Choroid plexus epithelial cell (primary cell): Measurements from ENCODE around the gene TNIP3.

Experiments used
- DNase-seq: peaks from one replicate; pipeline ENCODE4 v3.0.0-alpha.2; 2010; ENCODE audit warnings: low read depth
- H3K4me3 ChIP-seq: 2 replicates; pipeline ENCODE4 v1.5.1; 2011; ENCODE audit warnings: low read depth, mild to moderate bottlenecking, control low read depth, low read length, moderate library complexity
- TF ChIP-seq, protein P1 (sequence below): conservative IDR thresholded peaks from 2 replicates; pipeline ENCODE4 v1.5.1; 2011; ENCODE audit warnings: low read depth, mild to moderate bottlenecking, control low read depth, inconsistent platforms, low read length, moderate library complexity

TNIP3 gene

DNA sequence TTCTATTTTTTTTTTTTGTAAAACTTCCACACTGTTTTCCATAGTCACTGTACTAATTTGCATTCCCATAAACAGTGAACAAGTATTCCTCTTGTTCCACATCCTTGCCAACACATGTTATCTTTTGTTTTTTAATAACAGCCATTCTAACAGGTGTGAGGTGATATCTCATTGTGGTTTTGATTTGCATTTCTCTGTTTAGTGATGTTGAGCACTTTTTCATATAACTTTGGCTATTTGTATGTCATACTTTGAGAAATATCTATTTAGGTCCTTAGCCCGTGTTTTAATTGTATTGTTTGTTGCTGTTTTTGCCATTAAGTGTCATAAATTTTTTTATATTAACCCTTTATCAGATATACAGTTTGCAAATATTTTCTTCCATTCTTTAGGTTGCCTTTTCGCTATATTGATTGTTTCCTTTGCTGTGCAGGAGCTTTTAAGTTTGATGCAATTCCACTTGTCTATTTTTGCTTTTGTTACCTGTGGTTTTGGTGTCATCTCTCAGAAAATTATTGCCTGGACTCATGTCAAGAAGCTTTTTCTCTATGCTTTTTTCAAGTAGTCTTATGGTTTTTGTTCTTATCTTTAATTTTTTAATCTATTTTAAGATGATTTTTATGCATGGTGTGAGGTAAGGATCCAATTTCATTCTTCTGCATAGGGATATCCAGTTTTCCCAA, 63.9 kb downstream of the TNIP3 start:
- DNase-seq = no peak
- TF ChIP-seq, protein P1, sequence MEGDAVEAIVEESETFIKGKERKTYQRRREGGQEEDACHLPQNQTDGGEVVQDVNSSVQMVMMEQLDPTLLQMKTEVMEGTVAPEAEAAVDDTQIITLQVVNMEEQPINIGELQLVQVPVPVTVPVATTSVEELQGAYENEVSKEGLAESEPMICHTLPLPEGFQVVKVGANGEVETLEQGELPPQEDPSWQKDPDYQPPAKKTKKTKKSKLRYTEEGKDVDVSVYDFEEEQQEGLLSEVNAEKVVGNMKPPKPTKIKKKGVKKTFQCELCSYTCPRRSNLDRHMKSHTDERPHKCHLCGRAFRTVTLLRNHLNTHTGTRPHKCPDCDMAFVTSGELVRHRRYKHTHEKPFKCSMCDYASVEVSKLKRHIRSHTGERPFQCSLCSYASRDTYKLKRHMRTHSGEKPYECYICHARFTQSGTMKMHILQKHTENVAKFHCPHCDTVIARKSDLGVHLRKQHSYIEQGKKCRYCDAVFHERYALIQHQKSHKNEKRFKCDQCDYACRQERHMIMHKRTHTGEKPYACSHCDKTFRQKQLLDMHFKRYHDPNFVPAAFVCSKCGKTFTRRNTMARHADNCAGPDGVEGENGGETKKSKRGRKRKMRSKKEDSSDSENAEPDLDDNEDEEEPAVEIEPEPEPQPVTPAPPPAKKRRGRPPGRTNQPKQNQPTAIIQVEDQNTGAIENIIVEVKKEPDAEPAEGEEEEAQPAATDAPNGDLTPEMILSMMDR = no peak
- H3K4me3 ChIP-seq = no peak overlapping the region

DNA sequence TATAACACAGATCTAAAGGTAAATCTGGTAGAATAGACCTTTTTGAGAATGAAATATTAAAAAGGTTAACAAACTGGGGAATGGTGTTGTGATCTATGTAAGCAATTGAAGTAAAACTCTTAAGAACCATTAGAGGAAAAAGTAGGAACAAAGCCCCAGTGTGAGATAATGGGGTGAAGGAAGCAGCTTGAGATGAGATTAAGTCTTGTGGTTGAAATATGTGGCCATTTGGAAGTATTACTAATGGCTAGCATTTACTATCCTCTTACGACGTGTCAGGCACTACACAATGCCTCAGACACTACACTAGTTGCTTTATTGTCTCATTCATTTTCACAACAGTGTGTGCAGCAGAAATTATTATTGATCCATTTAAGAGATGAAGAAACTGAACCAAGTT, 65.9 kb downstream of the TNIP3 start:
- DNase-seq = no peak
- no peak overlapping the region for H3K4me3 ChIP-seq
- TF ChIP-seq, protein P1 = no peak

DNA sequence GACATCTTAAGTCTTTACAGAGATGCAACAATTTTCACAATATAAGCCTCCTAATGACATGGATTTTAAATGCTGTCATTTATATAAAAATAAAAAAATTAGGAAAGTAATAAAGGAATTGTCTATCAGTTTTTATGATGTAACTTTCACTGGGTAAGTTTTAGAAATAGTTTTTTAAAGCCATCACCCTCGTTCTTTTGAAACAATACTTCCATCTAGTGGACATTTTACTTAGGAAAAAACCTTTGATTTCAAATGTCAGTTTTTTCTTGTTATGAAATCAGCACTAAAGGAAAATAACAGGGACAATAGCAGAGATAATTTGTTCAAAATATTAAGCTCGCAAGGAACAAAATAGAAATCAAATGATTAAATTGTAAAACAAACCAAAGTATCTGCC, 67.5 kb downstream of the TNIP3 start:
- no peak overlapping the region for H3K4me3 ChIP-seq
- peak; percentile 66 for DNase-seq
- TF ChIP-seq, protein P1 = peak; percentile 53

DNA sequence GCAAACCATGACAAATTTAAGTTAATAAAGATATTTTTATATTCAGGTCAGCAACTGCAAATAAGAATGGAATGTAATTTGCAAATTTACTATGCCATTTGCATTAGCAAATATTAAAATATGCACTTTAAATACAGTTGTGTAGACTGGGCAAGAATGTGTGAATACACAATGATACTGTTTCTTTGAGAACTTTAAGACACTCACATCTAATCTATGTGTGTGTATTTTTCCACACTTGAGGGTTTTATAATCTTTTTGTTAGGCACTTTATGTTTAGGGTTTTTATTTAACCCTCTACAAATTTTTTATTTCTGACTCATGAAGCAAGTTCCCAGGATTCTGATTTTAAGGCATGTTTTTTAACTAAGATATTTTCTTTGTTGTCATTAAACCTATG, 67.9 kb downstream of the TNIP3 start:
- no peak overlapping the region for H3K4me3 ChIP-seq
- TF ChIP-seq, protein P1 = no peak
- DNase-seq = no peak

DNA sequence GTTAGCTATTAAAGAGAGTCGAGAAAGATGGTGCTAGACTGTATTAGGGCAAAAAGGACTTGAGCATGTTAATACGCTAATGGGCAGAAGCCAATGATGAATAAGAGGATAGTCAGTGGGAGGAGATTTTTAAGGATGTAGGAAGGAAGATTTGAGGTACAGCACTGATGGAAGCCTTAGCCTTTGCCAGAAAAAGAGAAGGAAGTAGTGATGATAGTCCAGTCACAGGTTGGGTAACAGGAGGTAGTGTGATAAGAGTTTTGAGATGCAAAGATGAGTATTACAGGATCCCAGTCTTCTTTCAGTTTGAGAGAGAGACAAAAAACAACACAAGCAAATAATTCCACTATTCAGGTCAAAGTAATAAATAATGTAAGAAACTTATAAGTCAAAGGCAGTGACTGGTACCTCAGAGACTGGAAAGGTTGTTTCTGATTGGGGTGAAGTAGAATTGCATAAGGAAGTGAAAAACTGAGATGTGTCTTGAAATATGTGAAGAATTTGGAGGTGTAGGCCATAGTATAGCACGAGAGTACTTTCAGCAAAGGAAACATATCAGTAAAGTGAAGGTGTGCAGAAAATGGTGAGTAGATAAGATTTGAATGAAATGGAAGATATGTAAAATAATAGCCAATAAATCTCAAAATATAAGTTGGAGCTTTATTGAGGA, 69.7 kb downstream of the TNIP3 start:
- TF ChIP-seq, protein P1 = no peak
- DNase-seq = no peak
- H3K4me3 ChIP-seq = no peak overlapping the region

DNA sequence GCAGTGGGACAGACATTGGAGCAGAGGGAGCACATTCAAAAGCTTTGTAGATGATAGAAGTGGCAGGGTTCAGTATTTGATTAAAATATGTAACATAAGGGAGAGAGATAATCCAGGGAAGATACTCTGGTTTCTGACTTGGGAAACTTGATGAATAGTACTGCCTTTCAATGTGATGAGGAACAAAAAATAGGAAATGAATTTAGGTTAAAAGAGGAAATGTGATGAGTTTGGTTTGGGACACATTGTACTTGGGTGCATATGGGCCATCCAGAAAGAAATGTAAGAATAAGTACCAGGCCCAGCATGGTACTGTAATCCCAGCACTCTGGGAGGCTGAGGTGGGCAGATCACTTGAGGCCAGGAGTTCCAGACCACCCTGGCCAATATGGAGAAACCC, 70.9 kb downstream of the TNIP3 start:
- TF ChIP-seq, protein P1 = no peak
- no peak overlapping the region for H3K4me3 ChIP-seq
- no peak for DNase-seq

DNA sequence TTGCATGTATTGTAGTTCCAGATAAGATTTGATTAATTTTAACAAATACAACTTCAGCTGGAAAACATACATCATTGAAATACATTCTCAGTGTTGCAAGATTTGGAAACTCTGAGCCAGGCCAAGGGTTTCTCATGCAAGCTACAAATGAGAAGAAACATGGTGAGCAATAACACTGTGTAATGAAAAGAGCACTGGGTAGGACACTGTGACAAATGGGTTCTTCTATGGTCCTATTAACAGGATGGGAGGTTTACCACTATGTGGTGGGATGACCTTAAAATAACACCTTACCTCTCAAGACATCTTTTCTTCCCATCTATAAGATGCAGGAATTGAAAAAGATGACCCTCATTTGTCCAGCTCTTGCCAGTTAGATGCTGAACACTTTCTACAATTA, 72.2 kb downstream of the TNIP3 start:
- H3K4me3 ChIP-seq = no peak overlapping the region
- TF ChIP-seq, protein P1 = no peak
- no peak for DNase-seq
